H1 (cell line): ENCODE measurements around the gene CLDN4. TPM values are rescaled to one million over a fixed set of nuclear protein-coding genes. Genes with fewer than 3 reads are reported as not detected.
A peak's percentile ranks its signal among the peaks of the same experiment; 100 is the strongest.

Experiments
- CTCF ChIA-PET: fragments of 300-600 bp; sonication (Branson Sonifier 250); formaldehyde crosslinking; loops from one replicate; lab custom pipeline; 2021; ENCODE audit not compliant: partially characterized antibody; lab: Charles Lee
- POLR2A ChIA-PET: fragments of 300-600 bp; sonication (Branson Sonifier 250); formaldehyde crosslinking; loops from one replicate; lab custom pipeline; 2021; ENCODE audit warnings: inconsistent platforms; ENCODE audit not compliant: partially characterized antibody; lab: Charles Lee
- DNase-seq, 2 experiments: peaks; one replicate each; pipeline versions ENCODE4 v3.0.0 to v3.0.0-alpha.2; 2010 to 2022; ENCODE audit warnings: low spot score in 2 of 2, low read depth in 1 of 2, mixed read lengths in 1 of 2
- FAIRE-seq: peaks from 2 replicates; lab custom pipeline; 2011; peaks lifted over from hg19 to GRCh38; lab: Jason Lieb, UNC
- H2AFZ ChIP-seq: 2 replicates; pipeline ENCODE4 v1.8.1; 2012; ENCODE audit warnings: low read length, inconsistent platforms
- H2AK5ac ChIP-seq: 2 replicates; pipeline ENCODE4 v1.6.1; 2013; ENCODE audit warnings: low read depth, low read length
- H2BK120ac ChIP-seq: replicated peaks from 2 replicates; pipeline ENCODE3; 2013; ENCODE audit warnings: low read depth, low read length, inconsistent platforms
- H2BK12ac ChIP-seq: 2 replicates; pipeline ENCODE4 v1.6.1; 2013; ENCODE audit warnings: low read depth, low read length
- H2BK15ac ChIP-seq: 2 replicates; pipeline ENCODE4 v1.6.1; 2013; ENCODE audit warnings: low read length
- H2BK20ac ChIP-seq: 2 replicates; pipeline ENCODE4 v1.6.1; 2013; ENCODE audit warnings: low read length
- H2BK5ac ChIP-seq: 2 replicates; pipeline ENCODE4 v1.6.1; 2013; ENCODE audit warnings: low read depth, low read length
- H3K14ac ChIP-seq: 2 replicates; pipeline ENCODE4 v1.6.1; 2013; ENCODE audit warnings: inconsistent platforms; ENCODE audit not compliant: insufficient read length
- H3K18ac ChIP-seq: 2 replicates; pipeline ENCODE4 v1.6.1; 2013; ENCODE audit warnings: low read length; ENCODE audit errors: extremely low read depth
- H3K23ac ChIP-seq: 2 replicates; pipeline ENCODE4 v1.6.1; 2013; ENCODE audit warnings: inconsistent platforms; ENCODE audit not compliant: insufficient read length
- H3K23me2 ChIP-seq: 2 replicates; pipeline ENCODE4 v1.6.1; 2013; ENCODE audit warnings: low read depth, low read length
- H3K27ac ChIP-seq: 2 replicates; pipeline ENCODE4 v1.6.1; 2011; ENCODE audit warnings: low read depth, low read length, inconsistent platforms
- H3K27me3 ChIP-seq, 4 experiments: replicated peaks in 1 of 4; 1 replicate in 1 of 4; 2 replicates in 3 of 4; pipeline versions ENCODE4 v1.6.1 to v1.8.1; 2011 to 2013; ENCODE audit warnings: low read length in 3 of 4, mild to moderate bottlenecking in 3 of 4, inconsistent platforms in 2 of 4, mixed read lengths in 2 of 4, moderate library complexity in 1 of 4; ENCODE audit not compliant: control insufficient read depth in 3 of 4, insufficient read depth in 3 of 4; ENCODE audit errors: extremely low read depth in 1 of 4
- H3K36me3 ChIP-seq, 4 experiments: 2 replicates each; pipeline versions ENCODE4 v1.6.1 to v1.8.1; 2011 to 2013; ENCODE audit warnings: mild to moderate bottlenecking in 4 of 4, low read length in 3 of 4, moderate library complexity in 2 of 4, control low read depth in 1 of 4, inconsistent platforms in 1 of 4; ENCODE audit not compliant: insufficient read depth in 4 of 4, control insufficient read depth in 2 of 4
- H3K4ac ChIP-seq: replicated peaks from 2 replicates; pipeline ENCODE3; 2013; ENCODE audit warnings: low read length, low read depth, mixed read lengths, inconsistent platforms; ENCODE audit not compliant: insufficient read length
- H3K4me1 ChIP-seq, 4 experiments: replicated peaks in 1 of 4; 1 replicate in 1 of 4; 2 replicates in 3 of 4; pipeline versions ENCODE4 v1.6.1 to v1.8.1; 2011 to 2013; ENCODE audit warnings: low read length in 3 of 4, inconsistent platforms in 2 of 4, mixed read lengths in 1 of 4; ENCODE audit not compliant: insufficient read depth in 4 of 4, control insufficient read depth in 3 of 4
- H3K4me2 ChIP-seq, 2 experiments: 2 replicates each; pipeline versions ENCODE4 v1.6.1 to v1.8.1; 2011 to 2013; ENCODE audit warnings: low read depth in 2 of 2, low read length in 2 of 2, control low read depth in 1 of 2, inconsistent platforms in 1 of 2, mild to moderate bottlenecking in 1 of 2; ENCODE audit not compliant: insufficient read depth in 1 of 2
- H3K4me3 ChIP-seq, 4 experiments: fragments of 200-600, 300-600 bp in 1 of 4; sonication (generic), shearing (Covaris generic), sonication (Bioruptor Twin) in 1 of 4; 2 replicates each; pipeline versions ENCODE4 v1.5.1 to v1.8.1; 2011 to 2016; ENCODE audit warnings: low read length in 4 of 4, low read depth in 3 of 4, control low read depth in 2 of 4, inconsistent platforms in 2 of 4, mild to moderate bottlenecking in 2 of 4, mixed read lengths in 1 of 4, moderate library complexity in 1 of 4; ENCODE audit not compliant: insufficient read depth in 2 of 4; ENCODE audit errors: extremely low read depth in 1 of 4
- H3K56ac ChIP-seq: replicated peaks from 2 replicates; pipeline ENCODE3; 2013; ENCODE audit warnings: low read depth, mild to moderate bottlenecking, mixed read lengths, low read length, inconsistent platforms; ENCODE audit not compliant: insufficient read length
- H3K79me1 ChIP-seq: 2 replicates; pipeline ENCODE4 v1.6.1; 2013; ENCODE audit warnings: low read depth, low read length, control low read depth
- H3K79me2 ChIP-seq, 2 experiments: 2 replicates each; pipeline versions ENCODE4 v1.6.1 to v1.8.1; 2012 to 2013; ENCODE audit warnings: low read length in 2 of 2, mild to moderate bottlenecking in 2 of 2, inconsistent platforms in 1 of 2; ENCODE audit not compliant: insufficient read depth in 2 of 2, control insufficient read depth in 1 of 2
- H3K9ac ChIP-seq, 4 experiments: replicated peaks in 1 of 4; 1 replicate in 1 of 4; 2 replicates in 3 of 4; pipeline versions ENCODE4 v1.6.1 to v1.8.1; 2011 to 2013; ENCODE audit warnings: low read depth in 3 of 4, low read length in 3 of 4, control low read depth in 2 of 4, mild to moderate bottlenecking in 2 of 4, moderate library complexity in 2 of 4, inconsistent platforms in 1 of 4; ENCODE audit errors: extremely low read depth in 1 of 4
- H3K9me3 ChIP-seq, 2 experiments: 2 replicates each; pipeline versions ENCODE4 v1.6.1 to v1.8.1; 2012 to 2013; ENCODE audit warnings: mild to moderate bottlenecking in 2 of 2, moderate library complexity in 2 of 2, control low read depth in 1 of 2, inconsistent platforms in 1 of 2, low read depth in 1 of 2, low read length in 1 of 2, mixed read lengths in 1 of 2; ENCODE audit not compliant: insufficient read depth in 2 of 2
- H4K20me1 ChIP-seq, 2 experiments: replicated peaks in 1 of 2; 2 replicates each; pipeline versions ENCODE3 to v1.8.1; 2011 to 2013; ENCODE audit warnings: inconsistent platforms in 2 of 2, low read length in 2 of 2, mild to moderate bottlenecking in 1 of 2; ENCODE audit not compliant: insufficient read depth in 2 of 2, control insufficient read depth in 1 of 2
- H4K5ac ChIP-seq: 2 replicates; pipeline ENCODE4 v1.6.1; 2013; ENCODE audit warnings: low read length, low read depth, mixed read lengths, inconsistent platforms; ENCODE audit not compliant: insufficient read length
- H4K8ac ChIP-seq: 2 replicates; pipeline ENCODE4 v1.8.0; 2013; ENCODE audit warnings: mild to moderate bottlenecking, moderate library complexity, low read length, inconsistent platforms; ENCODE audit not compliant: insufficient read depth; ENCODE audit errors: extremely low read depth
- H4K91ac ChIP-seq: replicated peaks from 2 replicates; pipeline ENCODE3; 2013; ENCODE audit warnings: low read length, mixed read lengths, inconsistent platforms; ENCODE audit not compliant: insufficient read length
- EZH2 ChIP-seq: fragments of 200-600 bp; sonication (generic); IDR thresholded peaks from 2 replicates; pipeline ENCODE4 v1.7.1; 2012; ENCODE audit warnings: low read depth, mild to moderate bottlenecking, moderate library complexity, low read length, inconsistent platforms; ENCODE audit not compliant: severe bottlenecking
- KDM1A ChIP-seq: fragments of 200-600, 300-600 bp; sonication (generic); IDR thresholded peaks from 2 replicates; pipeline ENCODE4 v1.7.1; 2016; ENCODE audit warnings: mild to moderate bottlenecking, low read length, borderline replicate concordance
- KDM4A ChIP-seq: IDR thresholded peaks from one replicate; pipeline ENCODE4 v1.7.1; 2012; ENCODE audit warnings: low read depth, mild to moderate bottlenecking, moderate library complexity, low read length, inconsistent platforms; ENCODE audit not compliant: severe bottlenecking
- RAD21 ChIP-seq, 2 experiments: IDR thresholded peaks in 1 of 2; conservative IDR thresholded peaks in 1 of 2; 2 replicates each; pipeline ENCODE4 v1.6.1; 2011; ENCODE audit warnings: low read depth in 2 of 2, low read length in 2 of 2, improper control_type of control experiment in 1 of 2, inconsistent platforms in 1 of 2, mild to moderate bottlenecking in 1 of 2, moderate library complexity in 1 of 2
- WGBS, 2 experiments: shearing (Covaris generic) in 1 of 2; methylation state at CpG; one replicate each; pipeline versions ENCODE4 v1.1.6 to v1.1.7; 2013 to 2015; ENCODE audit warnings: low lambda C conversion rate in 2 of 2, mixed read lengths in 2 of 2, inconsistent platforms in 1 of 2, low coverage in 1 of 2, missing lambda C conversion rate in 1 of 2; ENCODE audit not compliant: insufficient replicate concordance in 2 of 2, insufficient coverage in 1 of 2, insufficient read length in 1 of 2; ENCODE audit errors: extremely low coverage in 1 of 2, missing lambda C conversion rate in 1 of 2; 5-methylcytosine and 5-hydroxymethylcytosine counted together
- polyA plus RNA-seq, 7 experiments: library from polyadenylated mRNA; depleted of rRNA in 3 of 7; stranded (reverse) in 5 of 7; unstranded in 2 of 7; fragments of >200 nt in 5 of 7; fragments of 200-250 nt in 2 of 7; gene quantifications; 1 replicate in 5 of 7; 2 replicates in 1 of 7; 4 replicates in 1 of 7; pipeline versions ENCODE4 v1.2.1 to v1.2.3, GENCODE V29; 2011 to 2013; ENCODE audit warnings: missing spikeins in 2 of 7, mixed read lengths in 2 of 7
- total RNA-seq: library from RNA; stranded (reverse); fragmentation: NEBNext Ultra II Directional; extraction: Animal tissue kit (Norgen Biotek cat#: 25700); gene quantifications from 2 replicates; pipeline ENCODE4 v1.2.1, GENCODE V29; 2021

The CLDN4 gene
- total and polyA plus RNA-seq, 2 of the 8 experiments (the other 6 are each of a cell fraction or from before 2014, with no cell fraction given), result 28.0 to 69.3 TPM

DNA sequence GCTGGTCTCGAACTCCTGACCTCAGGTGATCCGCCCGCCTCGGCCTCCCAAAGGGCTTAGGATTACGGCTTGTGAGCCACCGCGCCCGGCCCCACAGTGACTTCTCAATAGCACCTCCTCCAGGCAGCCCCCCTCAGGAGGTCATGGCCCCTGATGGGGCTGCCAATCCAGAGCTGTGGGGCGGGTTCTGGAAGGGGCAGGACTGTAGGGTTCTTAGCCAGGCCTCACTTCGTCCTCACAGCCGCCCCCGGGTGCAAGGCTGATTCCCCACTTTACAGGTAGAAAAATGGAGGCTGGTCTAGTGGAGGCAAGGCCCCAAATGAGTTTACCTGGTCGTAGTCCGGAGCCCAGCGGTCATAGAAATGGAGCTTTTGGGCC is 10.9 kb downstream of the CLDN4 start:
- H3K4me2 ChIP-seq, result peak overlapping the region; percentile 63 to 79
- H2AK5ac ChIP-seq, result no peak overlapping the region
- no peaks in the 10 kb centered on the region for H3K36me3 ChIP-seq
- 0 out of 2 replicates have a peak overlapping the region, but pooled peaks have one; percentile 61 for H3K27ac ChIP-seq
- H2BK12ac ChIP-seq, result peak overlapping the region; percentile 60; the same call in 1 of the 2 replicates
- H4K8ac ChIP-seq, result 0 out of 2 replicates have a peak overlapping the region, but pooled peaks have one; percentile 88
- POLR2A ChIA-PET, result interaction anchor here (0.7 to 6.5 kb wide), 10 partner anchors 9 to 107 kb away, joined by 3 to 96 read pairs (median 4); partner anchors contain the start of genes CLDN3 and CLDN4
- H3K23me2 ChIP-seq, result peaks cover 6% of the 10 kb centered on the region; the same call in 1 of the 2 replicates
- H3K9ac ChIP-seq, result peak overlapping the region in 3 of 4 experiments; percentile 56 to 60 (median 58); a peak in 1 of 7 replicates
- H2BK20ac ChIP-seq, result 0 out of 2 replicates have a peak overlapping the region, but pooled peaks have one; percentile 61
- no peak overlapping the region for H3K14ac ChIP-seq
- H2AFZ ChIP-seq, result no peak overlapping the region
- H2BK120ac ChIP-seq, result no peak overlapping the region
- H4K5ac ChIP-seq, result no peak overlapping the region
- DNase-seq (peak in 1 of 2 experiments; percentile 71), FAIRE-seq (no peak)
- H3K56ac ChIP-seq, result peak overlapping the region; percentile 82
- 44% methylated on average over 15 of the region's 15 CpGs; no CpG with 5 or more reads in 1 of the 2 experiments for WGBS, 2 experiments
- H3K23ac ChIP-seq, result no peak overlapping the region
- 0 out of 2 replicates have a peak overlapping the region, but pooled peaks have one; percentile 29 for H2BK15ac ChIP-seq
- peak overlapping the region; percentile 3 for H3K4ac ChIP-seq
- no peaks in the 10 kb centered on the region for H3K79me1 ChIP-seq
- peak overlapping the region; percentile 87; the same call in 1 of the 2 replicates for H2BK5ac ChIP-seq
- H3K4me1 ChIP-seq, result peaks cover 0 to 11% (median 5%) of the 10 kb centered on the region in 4 experiments; a peak in 5 of 7 replicates
- peak overlapping the region; percentile 52 to 78 (median 58) for H3K4me3 ChIP-seq
- H3K27me3 ChIP-seq, result no peaks in the 10 kb centered on the region
- H3K18ac ChIP-seq, result peak overlapping the region; percentile 87; the same call in 1 of the 2 replicates
- CTCF ChIA-PET, result interaction anchor here (0.6 to 7.1 kb wide), 8 partner anchors 10 to 185 kb away, joined by 3 to 65 read pairs (median 10); partner anchors contain the start of genes ABHD11 and CLDN4
- no peaks in the 10 kb centered on the region for H4K20me1 ChIP-seq
- H3K79me2 ChIP-seq, result no peaks in the 10 kb centered on the region
- H4K91ac ChIP-seq, result peak overlapping the region; percentile 85
- no peaks in the 10 kb centered on the region for H3K9me3 ChIP-seq
- TF ChIP-seq KDM4A (peak; percentile 50), KDM1A (peak; percentile 54; the same call in 1 of the 2 replicates), EZH2 (no peak), RAD21 (IDR thresholded peaks at IDR 0.05 in 1 of 2, conservative IDR thresholded peaks at IDR 0.05 in 1 of 2; ENCODE audit: low read depth in 2 of 2, low read length in 2 of 2) (peak in 1 of 2 experiments; percentile 23; a peak in 1 of 4 replicates)
